B cell (primary cell): ENCODE data around the gene ERMARD.

Source experiments
- EZH2 ChIP-seq: IDR thresholded peaks from 2 replicates; pipeline ENCODE4 v1.6.1; 2012; ENCODE audit warnings: borderline replicate concordance, low read depth, mild to moderate bottlenecking, moderate library complexity, low read length; ENCODE audit not compliant: insufficient read depth, poor library complexity, severe bottlenecking
- TF ChIP-seq, protein P1 (sequence below): fragments of 200-600 bp; IDR thresholded peaks from one replicate; pipeline ENCODE4 v1.8.0; 2022; ENCODE audit warnings: antibody characterized with exemption, mild to moderate bottlenecking

DNA sequence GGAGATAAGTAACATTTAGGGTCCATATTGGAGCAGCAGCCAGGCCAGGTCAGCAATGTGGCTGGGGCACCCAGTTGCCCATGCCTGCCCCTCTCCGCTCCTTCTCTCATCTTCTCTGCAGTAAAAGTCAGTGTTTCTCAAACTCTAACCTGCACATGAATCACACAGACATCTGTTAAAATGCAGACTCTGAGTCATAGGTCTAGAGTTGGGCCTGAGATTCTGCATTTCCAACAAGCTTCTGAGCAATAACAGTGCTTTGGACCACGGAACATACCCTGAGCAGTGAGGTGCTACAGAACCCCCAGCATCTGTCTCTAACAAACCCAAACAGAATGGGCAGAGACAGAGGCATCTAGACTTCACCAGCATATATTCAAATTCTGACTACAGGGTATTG lies 37.2 kb upstream of the ERMARD start:
- TF ChIP-seq, protein P1, sequence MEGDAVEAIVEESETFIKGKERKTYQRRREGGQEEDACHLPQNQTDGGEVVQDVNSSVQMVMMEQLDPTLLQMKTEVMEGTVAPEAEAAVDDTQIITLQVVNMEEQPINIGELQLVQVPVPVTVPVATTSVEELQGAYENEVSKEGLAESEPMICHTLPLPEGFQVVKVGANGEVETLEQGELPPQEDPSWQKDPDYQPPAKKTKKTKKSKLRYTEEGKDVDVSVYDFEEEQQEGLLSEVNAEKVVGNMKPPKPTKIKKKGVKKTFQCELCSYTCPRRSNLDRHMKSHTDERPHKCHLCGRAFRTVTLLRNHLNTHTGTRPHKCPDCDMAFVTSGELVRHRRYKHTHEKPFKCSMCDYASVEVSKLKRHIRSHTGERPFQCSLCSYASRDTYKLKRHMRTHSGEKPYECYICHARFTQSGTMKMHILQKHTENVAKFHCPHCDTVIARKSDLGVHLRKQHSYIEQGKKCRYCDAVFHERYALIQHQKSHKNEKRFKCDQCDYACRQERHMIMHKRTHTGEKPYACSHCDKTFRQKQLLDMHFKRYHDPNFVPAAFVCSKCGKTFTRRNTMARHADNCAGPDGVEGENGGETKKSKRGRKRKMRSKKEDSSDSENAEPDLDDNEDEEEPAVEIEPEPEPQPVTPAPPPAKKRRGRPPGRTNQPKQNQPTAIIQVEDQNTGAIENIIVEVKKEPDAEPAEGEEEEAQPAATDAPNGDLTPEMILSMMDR = no peak
- no peak for TF ChIP-seq EZH2
